Fibroblast of pulmonary artery (primary cell): ENCODE data around the gene GZMM.

Experiments
- DNase-seq: peaks from one replicate; pipeline ENCODE4 v3.0.0-alpha.2; 2010; ENCODE audit warnings: low read depth
- H3K4me3 ChIP-seq: replicated peaks from 2 replicates; pipeline ENCODE4 v1.5.1; 2011; ENCODE audit warnings: low read depth, mild to moderate bottlenecking, control low read depth, low read length, moderate library complexity
- TF ChIP-seq, protein P1 (sequence below): IDR thresholded peaks from 2 replicates; pipeline ENCODE4 v1.5.1; 2011; ENCODE audit warnings: mild to moderate bottlenecking, control low read depth, low read length, inconsistent platforms; ENCODE audit errors: missing control alignments

The GZMM gene

DNA sequence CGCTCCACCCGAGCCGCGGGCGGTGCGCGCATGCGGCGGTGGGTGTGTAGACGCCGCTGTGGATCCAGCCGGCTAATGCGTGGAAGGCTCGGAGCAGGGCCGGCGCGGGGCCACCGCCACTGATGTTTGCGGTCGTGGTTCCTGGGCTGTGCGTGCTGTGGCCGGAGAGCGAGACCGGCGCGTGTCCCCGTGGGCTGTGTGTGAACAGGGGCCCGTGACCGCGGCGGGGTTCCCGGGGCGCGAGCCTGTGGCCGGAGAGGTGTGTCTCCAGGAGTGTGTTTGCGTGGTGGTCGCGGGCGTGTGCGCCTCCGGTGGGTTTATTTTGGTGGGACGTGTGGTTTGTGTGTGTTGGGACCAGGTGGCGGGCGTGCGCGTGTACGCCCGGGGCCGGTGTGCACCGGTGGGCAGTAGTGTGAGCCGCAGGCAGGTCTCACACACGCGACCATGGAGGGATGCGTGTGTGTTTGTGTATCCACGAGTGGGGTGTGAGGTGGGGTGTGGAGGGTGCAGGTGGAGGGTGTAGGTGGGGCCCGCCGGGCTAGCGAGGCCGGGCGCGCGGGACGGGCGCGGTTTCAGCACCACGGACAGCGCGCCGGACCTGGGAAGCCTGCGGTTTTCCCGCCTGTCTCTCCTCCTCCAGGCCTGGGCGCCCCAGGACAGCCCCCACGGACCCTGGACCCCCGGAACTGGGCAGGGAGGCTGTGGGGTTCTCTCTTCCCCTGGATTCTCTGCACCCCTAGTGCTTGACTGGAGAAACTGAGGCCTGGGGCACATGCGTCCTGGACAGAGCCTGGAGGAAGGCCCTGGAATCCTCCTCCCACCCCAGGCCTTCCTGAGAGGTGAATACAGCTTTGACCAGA is 47.5 kb downstream of the GZMM start:
- TF ChIP-seq, protein P1, sequence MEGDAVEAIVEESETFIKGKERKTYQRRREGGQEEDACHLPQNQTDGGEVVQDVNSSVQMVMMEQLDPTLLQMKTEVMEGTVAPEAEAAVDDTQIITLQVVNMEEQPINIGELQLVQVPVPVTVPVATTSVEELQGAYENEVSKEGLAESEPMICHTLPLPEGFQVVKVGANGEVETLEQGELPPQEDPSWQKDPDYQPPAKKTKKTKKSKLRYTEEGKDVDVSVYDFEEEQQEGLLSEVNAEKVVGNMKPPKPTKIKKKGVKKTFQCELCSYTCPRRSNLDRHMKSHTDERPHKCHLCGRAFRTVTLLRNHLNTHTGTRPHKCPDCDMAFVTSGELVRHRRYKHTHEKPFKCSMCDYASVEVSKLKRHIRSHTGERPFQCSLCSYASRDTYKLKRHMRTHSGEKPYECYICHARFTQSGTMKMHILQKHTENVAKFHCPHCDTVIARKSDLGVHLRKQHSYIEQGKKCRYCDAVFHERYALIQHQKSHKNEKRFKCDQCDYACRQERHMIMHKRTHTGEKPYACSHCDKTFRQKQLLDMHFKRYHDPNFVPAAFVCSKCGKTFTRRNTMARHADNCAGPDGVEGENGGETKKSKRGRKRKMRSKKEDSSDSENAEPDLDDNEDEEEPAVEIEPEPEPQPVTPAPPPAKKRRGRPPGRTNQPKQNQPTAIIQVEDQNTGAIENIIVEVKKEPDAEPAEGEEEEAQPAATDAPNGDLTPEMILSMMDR = no peak
- H3K4me3 ChIP-seq = no peak overlapping the region
- DNase-seq = no peak

DNA sequence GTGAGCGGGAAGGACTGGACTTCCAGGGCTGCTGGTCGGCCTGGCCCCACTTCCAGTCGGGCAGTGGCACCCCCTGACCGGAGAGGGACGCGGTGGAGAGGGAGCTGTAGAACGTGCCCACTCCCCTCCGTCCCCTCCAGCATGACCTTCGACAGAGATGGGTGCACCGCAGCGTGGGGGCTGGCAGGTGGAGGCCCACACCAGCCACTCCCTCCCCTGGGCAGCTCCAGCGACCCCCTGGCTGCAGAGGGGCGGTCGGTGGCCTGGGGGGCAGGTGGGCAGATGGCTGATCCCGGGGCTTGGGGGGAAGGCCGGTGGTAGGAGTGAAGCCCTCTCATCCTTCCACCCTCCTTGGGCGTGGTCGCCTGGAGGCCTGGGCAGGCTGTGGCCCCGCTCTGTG is 48.2 kb downstream of the GZMM start:
- H3K4me3 ChIP-seq = no peak overlapping the region
- DNase-seq = no peak
- TF ChIP-seq, protein P1 = no peak

DNA sequence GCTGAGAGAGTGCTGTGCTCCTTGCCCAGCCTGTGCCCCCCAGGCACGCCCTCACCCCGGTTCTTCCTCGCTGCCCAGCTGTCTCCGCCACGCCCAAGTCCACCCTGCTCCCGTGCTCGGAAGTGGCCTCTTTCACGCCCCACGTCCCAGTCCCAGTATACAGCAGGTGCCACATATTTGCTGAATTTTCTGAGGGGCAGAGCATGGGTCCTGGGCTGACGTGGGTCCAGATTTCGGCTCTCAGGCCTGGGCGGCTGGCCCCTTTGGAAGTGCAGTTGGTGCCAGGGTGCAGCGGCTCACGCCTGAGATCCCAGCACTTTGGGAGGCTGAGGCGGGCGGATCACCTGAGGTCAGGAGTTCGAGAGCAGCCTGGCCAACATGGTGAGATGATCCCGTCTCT is 49.2 kb downstream of the GZMM start:
- no peak for DNase-seq
- TF ChIP-seq, protein P1 = no peak
- H3K4me3 ChIP-seq = no peak overlapping the region

GRCh38 chr19:593505-593904 is 49.7 kb downstream of the GZMM start:
- TF ChIP-seq, protein P1 = no peak
- no peak for DNase-seq
- H3K4me3 ChIP-seq = no peak overlapping the region

DNA sequence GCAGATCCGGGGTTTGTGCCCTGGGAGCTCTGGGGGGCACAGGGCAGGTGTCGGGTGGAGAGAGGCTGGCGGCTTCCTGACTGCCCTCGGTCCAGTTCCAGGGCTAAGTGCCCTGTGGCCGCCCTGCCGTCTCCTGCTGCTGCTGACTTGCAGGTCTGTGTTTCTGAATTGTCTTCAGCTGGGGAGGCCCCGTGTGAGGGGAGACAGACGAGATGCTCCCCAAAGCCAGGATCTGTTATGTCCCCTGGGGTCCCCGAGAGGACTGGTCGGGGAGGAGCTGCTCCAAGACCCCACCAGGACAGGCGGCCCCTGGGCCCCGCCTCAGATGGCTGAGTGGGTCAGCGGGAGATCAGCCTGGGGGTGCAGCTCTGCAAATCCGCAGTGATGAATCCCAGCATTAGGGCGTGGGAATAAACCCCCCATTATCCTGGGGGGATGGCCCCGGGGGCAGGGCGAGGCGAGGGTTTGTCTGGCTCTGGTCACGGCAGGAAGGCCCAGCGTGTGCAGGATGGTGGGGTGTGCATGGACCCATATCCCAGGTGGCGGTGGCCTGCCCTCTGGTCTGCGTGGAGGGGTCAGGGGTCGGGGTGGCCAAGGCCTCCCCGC is 50.5 kb downstream of the GZMM start:
- DNase-seq = no peak
- TF ChIP-seq, protein P1 = no peak
- H3K4me3 ChIP-seq = no peak overlapping the region

GRCh38 chr19:595326-596262 is 51.7 kb downstream of the GZMM start:
- TF ChIP-seq, protein P1 = no peak
- H3K4me3 ChIP-seq = no peak overlapping the region
- DNase-seq = no peak
